ENCODE results near the gene TEP1. TPM values are rescaled to one million over a fixed set of nuclear protein-coding genes. Genes with fewer than 3 reads are reported as not detected.
A peak's percentile ranks its signal among the peaks of the same experiment; 100 is the strongest.

TEP1 gene
- 10.4 TPM for total RNA-seq

DNA sequence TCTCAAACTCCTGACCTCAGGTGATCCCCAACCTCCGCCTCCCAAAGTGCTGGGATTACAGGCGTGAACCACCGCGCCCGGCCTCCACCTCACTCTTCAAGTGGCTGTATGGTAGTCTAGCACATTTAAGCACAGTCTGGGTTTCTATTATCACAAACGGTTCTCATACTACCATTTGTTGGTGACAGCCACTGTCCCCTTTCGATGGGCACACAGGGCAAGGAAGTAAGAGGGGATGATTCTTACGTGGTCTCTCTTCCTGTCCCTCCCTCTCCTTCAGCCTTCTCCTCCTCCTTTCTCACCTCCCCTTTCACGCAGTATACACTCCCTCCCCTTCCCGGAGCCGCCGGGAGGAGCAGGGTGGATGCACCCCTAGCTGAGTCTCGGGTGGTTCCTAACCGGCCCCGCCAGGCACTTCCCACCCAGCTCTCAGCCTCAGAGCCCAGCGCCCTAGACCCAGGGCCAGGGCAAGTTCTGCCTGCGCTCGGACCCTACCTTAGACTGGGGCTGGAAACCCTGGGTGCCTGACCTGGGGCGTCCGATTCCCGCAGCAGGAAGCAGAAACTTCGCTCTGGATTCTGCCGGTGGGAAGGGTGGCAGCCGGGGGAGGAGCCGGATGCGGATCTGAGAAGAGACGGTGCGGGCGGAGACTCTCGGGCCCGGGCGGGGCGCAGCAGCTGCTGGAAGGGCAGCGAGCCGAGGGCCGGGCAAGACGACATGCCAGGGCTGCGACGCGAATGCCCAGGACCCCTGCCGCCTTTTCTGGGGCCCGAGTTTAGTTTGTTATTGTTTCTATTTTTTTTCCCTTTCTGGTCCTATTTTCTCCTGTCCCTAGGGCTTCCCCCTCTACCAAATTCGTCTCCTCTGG, at the start of gene TEP1:
TSS of gene TEP1 (minus strand) at position 626 of the 868 bp plus-strand sequence. CDS start 5,062 bp downstream, outside the sequence.
- H3K9ac ChIP-seq (ENCODE audit: low read depth in 1 of 3, low read length in 3 of 3): peak within 1 kb of the TSS; percentile 88 to 97 (median 93)
- H3K9me3 ChIP-seq (ENCODE audit: control insufficient read depth in 3 of 3, low read length in 3 of 3): no peaks in the 10 kb centered on the region
- peak within 1 kb of the TSS; percentile 91 for H3K27ac ChIP-seq (ENCODE audit: low read depth, low read length)
- peaks cover under 1 to 2% (median 2%) of the 10 kb centered on the region in 3 donors for H3K36me3 ChIP-seq (ENCODE audit: control insufficient read depth in 3 of 3, insufficient read depth in 3 of 3, low read length in 3 of 3)
- no peaks in the 10 kb centered on the region for H3K27me3 ChIP-seq (ENCODE audit: control insufficient read depth in 3 of 3, insufficient read depth in 3 of 3, low read length in 3 of 3)
- H3K4me3 ChIP-seq (ENCODE audit: low read length in 3 of 3): peak within 1 kb of the TSS; percentile 79 to 95 (median 92)
- H3K4me1 ChIP-seq (ENCODE audit: control insufficient read depth in 3 of 3, insufficient read depth in 3 of 3, low read length in 3 of 3): peaks cover 13 to 25% (median 14%) of the 10 kb centered on the region in 3 donors

DNA sequence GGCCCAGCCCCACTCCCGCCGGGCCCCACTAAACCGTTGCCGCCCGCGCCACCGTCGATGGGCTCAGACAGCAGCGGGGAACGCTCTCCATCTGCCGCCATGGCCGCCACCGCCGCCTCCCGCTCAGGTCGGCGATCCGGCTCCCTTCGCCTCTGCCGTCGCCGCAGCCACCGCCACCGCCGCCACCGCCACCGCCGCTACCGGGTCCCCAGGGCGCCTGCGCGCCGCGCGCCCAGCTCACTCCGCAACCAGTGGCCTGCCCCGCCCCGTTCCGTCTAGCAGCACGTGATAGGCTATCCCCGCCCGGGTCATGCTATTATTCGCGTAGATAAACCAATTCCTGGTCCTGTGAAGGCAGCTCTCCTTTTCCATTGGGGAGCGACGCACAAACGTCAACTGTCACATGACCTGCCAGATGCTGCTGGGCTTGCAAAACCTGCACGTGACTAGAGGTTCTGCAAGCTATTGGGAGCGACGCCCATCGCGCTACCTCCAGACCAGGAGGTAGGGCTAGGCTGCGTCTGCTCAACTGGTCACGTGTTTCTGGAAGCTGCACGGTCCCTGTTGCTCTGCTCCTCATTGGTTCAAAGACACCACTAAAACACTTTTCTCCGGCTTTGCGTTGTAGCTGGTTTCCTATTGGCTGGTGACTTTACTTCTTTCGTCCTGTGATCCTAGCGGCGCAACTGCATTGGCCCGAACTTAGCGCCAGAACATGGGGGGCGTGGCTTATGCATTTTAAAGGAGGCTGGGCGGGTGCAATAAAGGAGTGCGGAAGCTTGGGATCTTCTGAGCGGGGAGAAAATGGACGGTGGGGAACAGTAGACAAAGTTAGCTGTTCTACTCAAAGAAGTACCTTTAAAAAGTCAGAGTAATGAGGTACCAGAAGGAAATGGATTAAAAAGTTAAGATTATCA, 48.2 kb upstream of the TEP1 start, which contains the start of gene PIP4P1:
TSS of gene PIP4P1 (minus strand) at position 210 of the 917 bp plus-strand sequence. CDS start at position 101, 109 bp downstream.
- peak within 1 kb of the TSS; percentile 82 to 94 (median 83) for H3K9ac ChIP-seq (ENCODE audit: low read depth in 1 of 3, low read length in 3 of 3)
- H3K36me3 ChIP-seq (ENCODE audit: control insufficient read depth in 3 of 3, insufficient read depth in 3 of 3, low read length in 3 of 3): peaks cover 29 to 37% (median 32%) of the 10 kb centered on the region in 3 donors
- no peaks in the 10 kb centered on the region for H3K27me3 ChIP-seq (ENCODE audit: control insufficient read depth in 3 of 3, insufficient read depth in 3 of 3, low read length in 3 of 3)
- no peaks in the 10 kb centered on the region for H3K9me3 ChIP-seq (ENCODE audit: control insufficient read depth in 3 of 3, low read length in 3 of 3)
- peak within 1 kb of the TSS; percentile 83 to 91 (median 89) for H3K4me3 ChIP-seq (ENCODE audit: low read length in 3 of 3)
- peak within 1 kb of the TSS; percentile 93 for H3K27ac ChIP-seq (ENCODE audit: low read depth, low read length)
- H3K4me1 ChIP-seq (ENCODE audit: control insufficient read depth in 3 of 3, insufficient read depth in 3 of 3, low read length in 3 of 3): peaks cover 13 to 30% (median 23%) of the 10 kb centered on the region in 3 donors

DNA sequence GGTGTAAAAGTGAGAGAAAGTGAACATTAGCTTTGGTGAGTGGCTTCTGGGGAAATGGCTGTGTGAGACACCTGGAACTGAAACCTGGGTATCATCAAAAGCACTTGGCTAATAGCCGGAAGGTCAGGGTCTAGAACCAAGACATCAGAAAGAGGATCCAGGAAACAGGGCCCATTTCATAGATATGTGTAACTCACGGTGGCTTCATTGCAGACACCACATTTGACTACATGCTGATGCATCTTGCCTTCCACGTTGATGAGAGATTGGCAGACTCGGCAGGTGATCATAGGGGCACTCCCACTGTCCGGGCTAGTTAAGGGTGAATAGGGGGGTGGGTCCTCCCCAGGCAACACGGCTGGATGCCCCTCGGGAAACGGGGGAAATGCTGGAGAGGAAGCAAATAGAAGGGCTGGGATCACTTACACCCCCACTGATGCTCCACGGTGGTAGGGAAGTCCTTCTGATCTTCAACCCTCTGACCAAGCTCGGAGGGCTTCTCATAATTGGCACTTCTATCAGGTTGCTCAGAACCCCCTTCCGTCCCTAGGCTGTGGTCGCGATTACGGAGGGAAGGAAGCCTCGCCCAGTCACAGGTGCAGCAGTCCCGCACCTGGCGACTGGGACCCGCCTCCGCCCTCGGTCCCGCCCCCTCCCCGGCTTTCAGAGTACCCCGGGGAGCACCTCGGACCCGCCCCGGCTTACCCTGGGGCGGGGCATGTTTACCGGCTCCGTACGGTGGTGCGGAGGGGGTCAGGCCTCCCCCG, 47.3 kb upstream of the TEP1 start:
- H3K27ac ChIP-seq (ENCODE audit: low read depth, low read length): peak overlapping the region; percentile 93
- H3K36me3 ChIP-seq (ENCODE audit: control insufficient read depth in 3 of 3, insufficient read depth in 3 of 3, low read length in 3 of 3): peaks cover 29 to 42% (median 32%) of the 10 kb centered on the region in 3 donors
- peaks cover 22 to 39% (median 26%) of the 10 kb centered on the region in 3 donors for H3K4me1 ChIP-seq (ENCODE audit: control insufficient read depth in 3 of 3, insufficient read depth in 3 of 3, low read length in 3 of 3)
- no peaks in the 10 kb centered on the region for H3K9me3 ChIP-seq (ENCODE audit: control insufficient read depth in 3 of 3, low read length in 3 of 3)
- H3K4me3 ChIP-seq (ENCODE audit: low read length in 3 of 3): peak overlapping the region; percentile 83 to 91 (median 89)
- peak overlapping the region; percentile 78 to 94 (median 83) for H3K9ac ChIP-seq (ENCODE audit: low read depth in 1 of 3, low read length in 3 of 3)
- H3K27me3 ChIP-seq (ENCODE audit: control insufficient read depth in 3 of 3, insufficient read depth in 3 of 3, low read length in 3 of 3): no peaks in the 10 kb centered on the region

DNA sequence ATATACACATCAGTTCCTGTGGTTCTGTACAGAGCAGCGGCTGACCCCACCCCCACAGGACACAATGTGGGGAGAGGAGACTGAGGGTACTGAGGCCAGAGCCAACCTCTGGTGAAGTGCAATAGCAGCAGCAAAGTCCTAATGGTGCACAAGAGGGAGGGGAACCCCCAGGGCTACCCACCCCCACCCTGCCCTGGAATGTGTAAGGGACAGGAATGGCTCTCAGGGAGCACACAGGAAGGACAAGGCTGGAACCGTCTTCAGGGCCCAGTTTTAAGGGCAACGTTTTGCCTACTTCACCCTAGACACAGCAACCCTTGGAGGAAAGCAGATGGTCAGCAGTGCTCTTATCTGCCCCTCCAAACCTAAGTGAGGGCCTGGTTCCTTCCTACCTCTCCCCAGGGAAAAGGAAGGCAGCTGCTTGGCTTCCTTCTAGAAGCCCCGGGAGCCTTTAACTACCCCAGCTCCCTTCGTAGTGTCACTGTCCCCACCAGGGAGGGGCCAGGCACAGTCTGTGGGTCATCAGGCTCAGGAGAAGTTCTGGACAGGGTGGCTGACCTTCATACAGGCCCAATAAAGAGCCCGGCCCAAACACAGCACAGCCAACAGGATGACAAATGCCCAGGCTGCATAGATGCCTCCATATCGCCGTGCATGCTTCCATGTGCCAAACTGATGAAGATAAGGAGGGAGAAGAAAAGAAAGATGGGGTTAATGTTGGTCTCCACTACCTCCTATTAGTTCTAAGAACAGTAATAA, 44.9 kb upstream of the TEP1 start:
- Histone ChIP-seq H3K9me3 (ENCODE audit: control insufficient read depth in 3 of 3, low read length in 3 of 3) (no peaks in the 10 kb centered on the region), H3K4me1 (ENCODE audit: control insufficient read depth in 3 of 3, insufficient read depth in 3 of 3, low read length in 3 of 3) (peaks cover 33 to 57% (median 35%) of the 10 kb centered on the region in 3 donors), H3K27me3 (ENCODE audit: control insufficient read depth in 3 of 3, insufficient read depth in 3 of 3, low read length in 3 of 3) (no peaks in the 10 kb centered on the region), H3K4me3 (ENCODE audit: low read length in 3 of 3) (no peak overlapping the region), H3K36me3 (ENCODE audit: control insufficient read depth in 3 of 3, insufficient read depth in 3 of 3, low read length in 3 of 3) (peaks cover 29 to 42% (median 33%) of the 10 kb centered on the region in 3 donors), H3K27ac (ENCODE audit: low read depth, low read length) (no peak overlapping the region), H3K9ac (ENCODE audit: low read depth in 1 of 3, low read length in 3 of 3) (peak overlapping the region in 1 of 3 donors; percentile 26)

DNA sequence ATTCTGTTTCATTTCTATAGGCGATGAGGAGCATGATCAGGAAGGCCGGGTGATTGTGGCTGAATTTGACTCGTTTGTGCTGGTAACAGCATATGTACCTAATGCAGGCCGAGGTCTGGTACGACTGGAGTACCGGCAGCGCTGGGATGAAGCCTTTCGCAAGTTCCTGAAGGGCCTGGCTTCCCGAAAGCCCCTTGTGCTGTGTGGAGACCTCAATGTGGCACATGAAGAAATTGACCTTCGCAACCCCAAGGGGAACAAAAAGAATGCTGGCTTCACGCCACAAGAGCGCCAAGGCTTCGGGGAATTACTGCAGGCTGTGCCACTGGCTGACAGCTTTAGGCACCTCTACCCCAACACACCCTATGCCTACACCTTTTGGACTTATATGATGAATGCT, 43.7 kb upstream of the TEP1 start:
- Histone ChIP-seq H3K4me3 (ENCODE audit: low read length in 3 of 3) (no peak overlapping the region), H3K27me3 (ENCODE audit: control insufficient read depth in 3 of 3, insufficient read depth in 3 of 3, low read length in 3 of 3) (no peaks in the 10 kb centered on the region), H3K4me1 (ENCODE audit: control insufficient read depth in 3 of 3, insufficient read depth in 3 of 3, low read length in 3 of 3) (peaks cover 32 to 62% (median 35%) of the 10 kb centered on the region in 3 donors), H3K9me3 (ENCODE audit: control insufficient read depth in 3 of 3, low read length in 3 of 3) (no peaks in the 10 kb centered on the region), H3K27ac (ENCODE audit: low read depth, low read length) (no peak overlapping the region), H3K9ac (ENCODE audit: low read depth in 1 of 3, low read length in 3 of 3) (no peak overlapping the region), H3K36me3 (ENCODE audit: control insufficient read depth in 3 of 3, insufficient read depth in 3 of 3, low read length in 3 of 3) (peaks cover 35 to 47% (median 36%) of the 10 kb centered on the region in 3 donors)

DNA sequence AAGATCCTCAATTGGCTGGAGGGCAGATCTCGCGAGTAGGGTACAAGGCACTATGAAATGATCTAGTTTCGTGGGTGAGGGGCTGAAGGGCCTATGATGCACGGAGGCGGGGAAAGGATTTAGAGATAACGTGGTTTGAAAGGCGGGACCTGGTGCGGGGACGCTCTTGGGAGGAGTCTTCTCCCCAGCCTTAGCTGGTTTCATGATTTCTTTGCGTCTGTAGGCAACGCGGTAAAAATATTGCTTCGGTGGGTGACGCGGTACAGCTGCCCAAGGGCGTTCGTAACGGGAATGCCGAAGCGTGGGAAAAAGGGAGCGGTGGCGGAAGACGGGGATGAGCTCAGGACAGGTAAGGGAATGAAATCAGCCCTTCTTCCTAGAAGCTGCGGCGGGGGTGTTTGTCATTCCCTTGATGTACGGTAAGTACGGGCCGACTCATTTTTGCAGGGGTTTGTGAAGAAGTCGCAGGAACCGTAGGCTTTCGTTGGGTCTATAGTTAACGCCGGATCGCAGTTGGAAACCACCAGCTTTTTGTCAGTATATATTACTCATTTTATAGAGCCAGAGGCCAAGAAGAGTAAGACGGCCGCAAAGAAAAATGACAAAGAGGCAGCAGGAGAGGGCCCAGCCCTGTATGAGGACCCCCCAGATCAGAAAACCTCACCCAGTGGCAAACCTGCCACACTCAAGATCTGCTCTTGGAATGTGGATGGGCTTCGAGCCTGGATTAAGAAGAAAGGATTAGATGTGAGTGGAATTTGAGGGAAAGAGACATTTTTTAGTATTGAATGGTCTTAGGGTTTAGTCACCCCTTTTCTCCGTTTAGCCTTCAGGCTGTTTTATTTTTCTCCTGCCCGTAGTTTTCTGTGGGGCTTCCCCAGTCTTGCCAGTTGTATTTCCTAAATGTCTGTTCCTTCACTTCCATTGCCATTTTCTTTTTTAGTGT, 42.3 kb upstream of the TEP1 start:
- Histone ChIP-seq H3K4me3 (ENCODE audit: low read length in 3 of 3) (peak overlapping the region; percentile 91 to 99 (median 98)), H3K4me1 (ENCODE audit: control insufficient read depth in 3 of 3, insufficient read depth in 3 of 3, low read length in 3 of 3) (peaks cover 28 to 58% (median 33%) of the 10 kb centered on the region in 3 donors), H3K9ac (ENCODE audit: low read depth in 1 of 3, low read length in 3 of 3) (peak overlapping the region; percentile 77 to 97 (median 96)), H3K9me3 (ENCODE audit: control insufficient read depth in 3 of 3, low read length in 3 of 3) (no peaks in the 10 kb centered on the region), H3K36me3 (ENCODE audit: control insufficient read depth in 3 of 3, insufficient read depth in 3 of 3, low read length in 3 of 3) (peaks cover 39 to 55% (median 41%) of the 10 kb centered on the region in 3 donors), H3K27me3 (ENCODE audit: control insufficient read depth in 3 of 3, insufficient read depth in 3 of 3, low read length in 3 of 3) (no peaks in the 10 kb centered on the region), H3K27ac (ENCODE audit: low read depth, low read length) (peak overlapping the region; percentile 95)

DNA sequence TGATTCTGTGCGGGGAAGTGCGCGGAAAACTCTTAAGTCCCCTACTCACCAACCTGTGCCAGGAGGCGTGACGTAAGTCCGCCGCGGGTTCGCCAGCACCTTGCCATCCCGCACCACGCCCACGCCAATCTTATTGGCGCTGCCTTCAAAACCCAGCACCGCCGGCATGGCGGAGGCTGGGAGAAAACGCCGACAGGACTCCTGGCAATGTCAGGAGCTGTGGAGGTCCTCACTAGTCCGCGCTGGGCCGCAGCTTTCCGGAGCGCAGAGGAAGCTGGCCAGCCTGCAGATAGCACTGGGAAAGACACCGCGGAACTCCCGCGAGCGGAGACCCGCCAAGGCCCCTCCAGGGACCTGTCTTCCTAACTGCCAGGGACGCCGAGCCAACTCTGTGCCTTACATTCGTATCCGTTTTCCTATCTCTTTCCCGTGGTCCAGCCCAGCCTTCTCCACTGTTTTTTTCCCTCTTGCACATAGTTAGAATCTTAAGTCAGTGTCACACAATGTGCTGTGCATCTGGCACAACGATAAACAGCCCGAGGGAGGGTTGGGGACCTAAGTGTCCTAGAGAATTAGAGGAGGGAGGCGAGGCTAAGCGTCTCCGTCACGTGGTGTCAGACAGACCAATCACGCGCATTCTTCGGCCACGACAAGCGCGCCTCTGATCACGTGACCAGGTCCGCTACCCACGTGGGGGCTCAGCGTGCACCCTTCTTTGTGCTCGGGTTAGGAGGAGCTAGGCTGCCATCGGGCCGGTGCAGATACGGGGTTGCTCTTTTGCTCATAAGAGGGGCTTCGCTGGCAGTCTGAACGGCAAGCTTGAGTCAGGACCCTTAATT, 41.4 kb upstream of the TEP1 start, which contains the start of the genes APEX1 and OSGEP:
TSS of gene APEX1 (plus strand) at position 711 of the 839 bp plus-strand sequence. CDS start 420 bp downstream, outside the sequence.
TSS of gene OSGEP (minus strand) at position 297 of the 839 bp plus-strand sequence. CDS start at position 168, 129 bp downstream.
- Histone ChIP-seq H3K36me3 (ENCODE audit: control insufficient read depth in 3 of 3, insufficient read depth in 3 of 3, low read length in 3 of 3) (peaks cover 45 to 56% (median 50%) of the 10 kb centered on the region in 3 donors), H3K27ac (ENCODE audit: low read depth, low read length) (peak within 1 kb of the TSS; percentile 95), H3K4me1 (ENCODE audit: control insufficient read depth in 3 of 3, insufficient read depth in 3 of 3, low read length in 3 of 3) (peaks cover 19 to 49% (median 24%) of the 10 kb centered on the region in 3 donors), H3K4me3 (ENCODE audit: low read length in 3 of 3) (peak within 1 kb of the TSS; percentile 91 to 99 (median 98)), H3K27me3 (ENCODE audit: control insufficient read depth in 3 of 3, insufficient read depth in 3 of 3, low read length in 3 of 3) (no peaks in the 10 kb centered on the region), H3K9ac (ENCODE audit: low read depth in 1 of 3, low read length in 3 of 3) (peak within 1 kb of the TSS; percentile 77 to 97 (median 96)), H3K9me3 (ENCODE audit: control insufficient read depth in 3 of 3, low read length in 3 of 3) (no peaks in the 10 kb centered on the region)

All from skeletal muscle tissue (tissue), 4 donors.